Adipose tissue (tissue), 3 donors: ENCODE data around the gene BMF. TPM values are rescaled to one million over a fixed set of nuclear protein-coding genes. Genes with fewer than 3 reads are reported as not detected.
"Not testable (repeated sequence)": the region's sequence is repeated elsewhere in the genome, so short reads cannot be mapped to it uniquely, and the experiment has no call there.

ENCODE experiments used
- H3K27ac ChIP-seq: one replicate; pipeline ENCODE4 v1.5.1; 2013; ENCODE audit warnings: low read depth, low read length
- whole genome bisulfite sequencing, 3 donors: extraction: QIAGEN DNeasy Blood & Tissue Kit; methylation state at CpG; one replicate each; pipeline ENCODE4 v1.1.7; 2013; 5-methylcytosine and 5-hydroxymethylcytosine counted together
- polyA plus RNA-seq, 3 donors: library from polyadenylated mRNA; stranded (reverse); fragments of 200-250 nt; gene quantifications; one replicate each; pipeline ENCODE4 v1.2.3, GENCODE V29; 2013
- donor health status: healthy with polysubstance abuse.
- donor health status: Bipolar disorder and iron deficiency.
- donor health status: healthy.

Gene BMF
- polyA plus RNA-seq = 1 to 10 TPM; 1.9 to 7.3 (median 3.5) TPM

DNA sequence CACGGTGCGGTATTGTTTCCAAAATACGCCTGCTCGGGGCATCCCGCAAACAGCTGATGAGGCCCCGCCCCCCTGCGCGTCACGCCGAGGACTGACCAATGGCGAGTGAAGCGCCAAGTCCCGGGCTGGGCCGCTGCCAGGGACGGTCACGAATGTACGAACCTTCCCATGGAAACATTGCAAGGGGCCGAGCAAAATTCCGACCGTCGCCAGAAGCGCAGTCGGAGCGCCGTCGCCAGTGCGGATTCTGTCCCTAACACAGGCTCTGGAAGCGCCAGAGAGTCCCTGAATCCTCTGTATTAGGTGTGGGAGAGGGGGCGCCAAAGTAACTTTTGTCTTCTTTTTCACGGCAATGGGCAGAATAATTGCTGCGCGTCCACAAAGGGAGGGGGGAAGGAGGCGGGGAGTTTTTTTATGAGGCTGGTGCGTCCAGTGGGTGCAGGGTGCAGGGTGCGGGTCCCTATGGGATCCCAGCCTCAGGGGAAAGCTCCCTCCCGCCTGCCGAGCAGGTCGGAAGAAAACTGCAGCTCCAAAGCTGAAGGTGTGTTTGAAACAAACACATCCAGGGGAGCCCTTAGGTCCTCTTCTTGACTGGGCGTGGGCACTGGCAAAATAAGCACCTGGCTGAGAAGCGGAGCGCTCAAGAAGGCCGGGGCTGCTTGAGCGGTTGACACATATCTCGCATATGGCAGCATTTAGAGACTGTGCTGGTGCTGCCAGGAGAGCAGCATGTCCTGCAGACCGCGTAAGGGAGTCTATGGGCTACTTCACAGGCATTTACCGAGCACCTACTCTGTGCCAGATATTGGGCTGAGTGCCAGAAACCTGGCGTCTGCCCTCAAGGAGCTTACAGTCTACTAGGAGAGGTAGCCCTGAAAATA is at the start of gene BMF:
Gene BMF, minus strand, starts transcription at position 25 of the 881 bp plus-strand sequence. CDS start 2,793 bp downstream, outside the sequence.
- H3K27ac ChIP-seq = no peak within 1 kb of the TSS
- 3 to 7% (median 7%) methylated on average over 46 to 48 of the region's 48 CpGs for WGBS, 3 donors

GRCh38 chr15:40157778-40158447 is 49.2 kb upstream of the BMF start:
- WGBS, 3 donors = 77 to 90% (median 85%) methylated on average over 7 of the region's 7 CpGs
- H3K27ac ChIP-seq = no peak overlapping the region

DNA sequence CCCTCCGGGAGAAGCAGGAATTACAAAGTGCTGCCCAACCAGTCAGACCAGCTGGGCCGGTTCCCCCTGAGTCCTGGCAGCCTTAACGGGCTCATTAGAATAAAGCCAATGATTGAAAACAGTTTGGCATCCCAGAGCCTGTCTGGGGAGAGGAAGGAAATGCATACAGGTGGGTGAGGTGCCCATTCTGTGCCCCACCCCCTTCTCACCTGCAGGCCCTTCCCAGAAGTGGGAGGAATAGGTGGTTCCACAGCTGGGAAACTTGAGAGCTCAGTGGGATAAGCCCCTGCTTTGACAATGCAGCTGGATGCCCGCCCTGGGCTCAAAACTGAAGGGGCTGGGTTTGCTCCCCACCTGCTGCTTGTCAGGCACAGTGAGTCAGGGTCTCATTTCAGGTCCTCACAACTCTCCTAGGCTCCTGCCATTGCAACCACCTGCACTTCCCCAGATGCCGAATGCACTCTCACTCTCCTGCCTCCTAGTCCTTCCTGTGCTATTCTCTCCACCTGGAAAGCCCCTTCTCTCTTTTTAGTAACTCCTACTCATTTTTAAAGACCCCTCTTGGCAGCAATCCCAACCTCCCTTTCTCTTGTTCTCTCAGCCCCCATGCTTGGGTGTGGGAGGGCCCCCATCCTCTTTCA is 46.7 kb upstream of the BMF start:
- 25 to 64% (median 63%) methylated on average over 4 of the region's 5 CpGs for WGBS, 3 donors
- no peak overlapping the region for H3K27ac ChIP-seq

DNA sequence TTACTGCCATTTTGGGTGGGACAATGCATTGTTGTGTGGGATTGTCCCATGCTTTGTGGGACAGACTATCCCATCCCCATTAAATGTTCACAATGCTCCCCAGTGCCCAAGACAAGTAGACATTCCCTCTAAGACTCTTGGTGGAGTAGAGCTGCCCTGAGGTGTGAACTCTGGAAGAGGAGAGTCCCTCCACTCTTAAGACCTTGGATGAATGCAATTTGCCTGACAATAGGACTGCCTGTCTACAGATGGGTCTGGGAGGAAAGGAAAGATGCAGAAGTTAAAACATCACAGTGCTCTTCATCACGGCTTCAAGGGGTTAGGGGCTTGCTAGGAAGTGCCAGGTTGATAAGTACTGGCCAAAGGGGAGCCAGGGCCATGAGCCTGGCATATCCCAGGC is 46.1 kb upstream of the BMF start:
- H3K27ac ChIP-seq = not testable (repeated sequence)
- WGBS, 3 donors = 88% methylated on average over 1 of the region's 1 CpG; no CpG with 5 or more reads in 2 of the 3 donors

GRCh38 chr15:40151991-40152390 is 43.3 kb upstream of the BMF start:
- no peak overlapping the region for H3K27ac ChIP-seq
- 98 to 99% (median 98%) methylated on average over 4 of the region's 4 CpGs for WGBS, 3 donors

DNA sequence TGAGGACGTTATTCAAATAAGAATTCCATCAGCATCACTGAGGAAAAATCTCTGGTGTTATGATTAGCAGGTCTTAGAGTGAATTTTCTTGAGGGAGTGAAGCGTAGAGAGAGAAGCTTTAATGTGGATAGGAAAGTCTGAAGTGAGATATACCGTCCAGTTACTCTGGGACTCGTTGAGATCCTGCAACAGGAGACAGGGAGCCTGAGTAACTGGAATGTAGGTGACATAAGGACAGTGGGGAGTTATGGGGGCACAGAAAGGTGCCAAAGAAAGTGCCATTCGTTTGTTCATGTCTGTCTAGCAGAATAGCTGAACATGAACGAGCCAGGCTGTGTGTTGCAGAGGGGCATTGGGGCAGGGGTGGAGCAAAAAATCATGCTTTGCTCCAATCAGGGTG is 42.8 kb upstream of the BMF start:
- no peak overlapping the region for H3K27ac ChIP-seq
- 63 to 73% (median 65%) methylated on average over 6 of the region's 6 CpGs for WGBS, 3 donors

- H3K27ac ChIP-seq = no peak overlapping the region
- 48 to 61% (median 60%) methylated on average over 9 of the region's 9 CpGs for WGBS, 3 donors
Measured at GRCh38 chr15:40150163-40150925, 41.7 kb upstream of the BMF start.

DNA sequence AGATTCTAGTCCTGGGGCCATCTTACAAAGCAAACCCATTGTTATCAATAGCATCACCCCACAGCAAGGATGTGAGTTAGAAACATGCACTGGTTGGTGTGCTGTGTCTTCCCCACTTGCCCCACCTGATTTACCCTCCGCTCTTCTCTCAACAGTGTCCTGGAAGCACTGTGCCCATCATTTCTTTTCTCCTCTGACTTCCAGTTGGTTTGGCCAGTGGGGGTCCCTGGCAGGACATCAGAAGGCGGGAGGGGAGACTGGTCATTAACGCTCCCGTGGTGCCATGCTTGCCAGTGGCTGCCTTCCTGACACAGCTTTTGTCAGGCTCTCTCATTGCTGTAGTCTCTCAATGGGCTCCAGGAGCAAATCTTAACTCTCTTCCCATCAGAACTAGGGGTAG is 40.7 kb upstream of the BMF start:
- WGBS, 3 donors = 91 to 94% (median 92%) methylated on average over 4 of the region's 4 CpGs
- no peak overlapping the region for H3K27ac ChIP-seq

GRCh38 chr15:40146037-40146436 is 37.4 kb upstream of the BMF start:
- no peak overlapping the region for H3K27ac ChIP-seq
- 92 to 96% (median 93%) methylated on average over 4 of the region's 4 CpGs for WGBS, 3 donors

- WGBS, 3 donors = 78 to 91% (median 83%) methylated on average over 5 of the region's 5 CpGs
- H3K27ac ChIP-seq = no peak overlapping the region
Measured at GRCh38 chr15:40142428-40142827, 33.7 kb upstream of the BMF start.

- H3K27ac ChIP-seq = not testable (repeated sequence)
- 54 to 60% (median 54%) methylated on average over 3 of the region's 3 CpGs for WGBS, 3 donors
Measured at GRCh38 chr15:40138201-40138570, 29.5 kb upstream of the BMF start.

DNA sequence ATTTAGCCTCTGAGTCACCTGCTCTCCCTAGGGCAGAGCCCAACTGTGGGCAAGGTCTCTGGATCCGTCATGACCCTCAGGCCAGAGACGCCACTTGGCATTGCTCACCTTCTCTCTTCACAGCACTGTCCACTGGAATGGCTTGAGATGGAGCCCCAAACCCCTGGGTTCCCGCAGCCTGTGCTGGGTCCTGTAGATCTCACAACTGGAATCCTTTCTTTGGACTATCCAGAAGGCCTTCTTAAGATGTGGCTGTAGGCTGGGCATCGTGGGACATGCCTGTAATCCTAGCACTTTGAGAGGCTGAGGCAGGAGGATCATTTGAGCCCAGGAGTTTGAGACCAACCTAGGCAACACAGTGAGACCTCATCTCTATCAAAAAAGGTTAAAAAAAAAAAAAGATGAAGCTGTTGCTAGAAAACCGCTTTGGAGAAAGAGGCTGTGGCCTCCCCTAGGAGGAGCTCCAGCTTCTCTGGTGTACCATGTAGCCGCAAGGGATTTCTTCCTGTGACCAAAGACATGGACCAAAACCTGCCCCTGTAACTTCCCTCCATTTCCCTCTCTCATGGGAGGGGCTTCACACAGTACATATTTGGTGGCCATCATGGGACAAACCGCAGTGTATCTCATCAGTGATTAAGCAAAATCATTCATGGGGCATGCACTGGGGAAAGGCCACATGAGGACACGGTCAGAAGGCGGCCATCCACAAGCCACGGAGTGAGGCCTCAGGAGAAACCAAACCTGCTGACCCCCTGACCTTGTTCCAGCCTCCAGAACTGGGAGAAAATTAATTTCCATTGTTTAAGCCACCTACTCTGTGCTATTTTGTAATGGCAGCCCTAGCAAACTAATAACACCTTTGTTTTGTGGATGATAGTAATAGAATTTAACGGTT is 28.9 kb upstream of the BMF start:
- no peak overlapping the region for H3K27ac ChIP-seq

GRCh38 chr15:40136470-40137302 is 28.0 kb upstream of the BMF start:
- 90 to 96% (median 91%) methylated on average over 6 of the region's 6 CpGs for WGBS, 3 donors
- H3K27ac ChIP-seq = no peak overlapping the region

More for the DNA sequence above, 28.9 kb upstream of the BMF start:
- 89 to 97% (median 97%) methylated on average over 11 of the region's 11 CpGs for WGBS, 3 donors

- 72 to 85% (median 74%) methylated on average over 1 of the region's 1 CpG for WGBS, 3 donors
- not testable (repeated sequence) for H3K27ac ChIP-seq
Measured at GRCh38 chr15:40135846-40136450, 27.3 kb upstream of the BMF start.

DNA sequence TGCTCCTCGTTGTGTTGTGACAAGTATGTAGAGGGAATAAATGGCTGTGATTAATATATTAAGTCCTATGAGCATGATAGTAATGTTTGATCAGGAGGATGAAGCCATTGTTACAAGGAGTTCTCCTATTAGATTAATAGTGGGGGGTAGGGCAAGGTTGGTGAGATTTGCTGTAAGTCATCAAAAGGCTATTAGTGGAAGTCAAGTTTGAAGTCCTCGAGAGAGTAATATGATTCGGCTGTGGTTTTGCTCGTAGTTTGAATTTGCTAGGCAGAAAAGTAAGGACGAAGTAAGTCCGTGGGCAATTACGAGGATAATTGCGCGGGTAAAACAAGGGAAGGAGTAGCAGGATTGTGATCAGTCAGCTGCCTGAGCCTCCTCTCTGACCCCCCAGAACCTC is 26.2 kb upstream of the BMF start:
- WGBS, 3 donors = 76 to 81% (median 80%) methylated on average over 9 of the region's 9 CpGs
- no peak overlapping the region for H3K27ac ChIP-seq

DNA sequence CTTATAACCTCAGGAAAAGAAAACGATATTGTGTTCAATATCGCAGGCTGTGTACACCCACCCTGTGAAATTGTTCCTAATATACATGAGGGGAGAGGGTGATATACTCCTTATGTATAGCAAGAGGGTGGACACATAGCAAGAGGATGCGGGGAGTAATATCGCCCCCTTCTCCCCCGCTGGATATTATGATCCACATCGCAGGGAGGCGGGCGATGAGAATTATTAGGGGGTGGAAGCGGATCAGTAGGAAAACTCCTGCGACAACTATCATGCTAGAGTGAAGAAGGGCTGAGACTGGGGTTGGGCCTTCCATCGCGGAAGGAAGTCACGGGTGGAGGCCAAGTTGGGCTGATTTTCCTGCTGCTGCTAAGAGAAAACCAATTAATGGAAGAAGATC is 24.9 kb upstream of the BMF start:
- WGBS, 3 donors = 90 to 93% (median 90%) methylated on average over 13 of the region's 13 CpGs
- no peak overlapping the region for H3K27ac ChIP-seq
